Common myeloid progenitor, CD34-positive (primary cell): Measurements from ENCODE around the gene MYLK3.

Experiments used
- CTCF ChIA-PET: fragments of 350-600 bp; sonication (Branson Sonifier 250); formaldehyde crosslinking; loops from one replicate; lab custom pipeline; 2021; ENCODE audit warnings: antibody characterized with exemption; lab: Charles Lee
- POLR2A ChIA-PET: fragments of 350-600 bp; sonication (Branson Sonifier 250); formaldehyde crosslinking; loops from one replicate; lab custom pipeline; 2021; ENCODE audit warnings: antibody characterized with exemption; lab: Charles Lee
- DNase-seq, 3 donors: peaks; one replicate each; pipeline versions ENCODE4 v3.0.0 to v3.0.0-alpha.2; 2013
- H3K27ac ChIP-seq, 2 experiments: 1 replicate in 1 of 2; 2 replicates in 1 of 2; pipeline ENCODE4 v1.7.0; 2013; ENCODE audit warnings: inconsistent platforms in 2 of 2, low read length in 2 of 2, mild to moderate bottlenecking in 2 of 2, low read depth in 1 of 2, moderate library complexity in 1 of 2; ENCODE audit not compliant: severe bottlenecking in 2 of 2, insufficient read depth in 1 of 2, poor library complexity in 1 of 2
- H3K27me3 ChIP-seq, 5 experiments: replicated peaks in 2 of 5; 1 replicate in 3 of 5; 2 replicates in 2 of 5; pipeline versions ENCODE4 v1.6.1 to v1.7.0; 2013; ENCODE audit warnings: low read length in 4 of 5, mild to moderate bottlenecking in 2 of 5, moderate library complexity in 2 of 5, inconsistent platforms in 1 of 5; ENCODE audit not compliant: insufficient read depth in 5 of 5, control insufficient read depth in 4 of 5
- H3K36me3 ChIP-seq, 4 experiments: 1 replicate in 2 of 4; 2 replicates in 2 of 4; pipeline versions ENCODE4 v1.6.1 to v1.7.0; 2013; ENCODE audit warnings: low read length in 3 of 4, control low read depth in 1 of 4, mild to moderate bottlenecking in 1 of 4; ENCODE audit not compliant: control insufficient read depth in 4 of 4, insufficient read depth in 4 of 4
- H3K4me1 ChIP-seq, 4 experiments: 1 replicate in 3 of 4; 2 replicates in 1 of 4; pipeline versions ENCODE4 v1.6.1 to v1.7.1; 2013; ENCODE audit warnings: low read length in 3 of 4, mild to moderate bottlenecking in 3 of 4, control low read depth in 1 of 4, inconsistent platforms in 1 of 4, moderate library complexity in 1 of 4; ENCODE audit not compliant: control insufficient read depth in 4 of 4, insufficient read depth in 4 of 4; ENCODE audit errors: control extremely low read depth in 1 of 4
- H3K4me3 ChIP-seq, 7 experiments: 1 replicate in 4 of 7; 2 replicates in 3 of 7; pipeline versions ENCODE4 v1.5.1 to v1.7.0; 2013; ENCODE audit warnings: mild to moderate bottlenecking in 7 of 7, low read length in 6 of 7, moderate library complexity in 6 of 7, inconsistent platforms in 2 of 7, low read depth in 2 of 7, control low read depth in 1 of 7; ENCODE audit not compliant: insufficient read depth in 4 of 7, control insufficient read depth in 1 of 7; ENCODE audit errors: extremely low read depth in 1 of 7
- H3K9me3 ChIP-seq, 5 experiments: 1 replicate in 4 of 5; 2 replicates in 1 of 5; pipeline versions ENCODE4 v1.6.1 to v1.7.1; 2013; ENCODE audit warnings: low read length in 4 of 5, mild to moderate bottlenecking in 2 of 5, inconsistent platforms in 1 of 5, low read depth in 1 of 5, moderate library complexity in 1 of 5; ENCODE audit not compliant: control insufficient read depth in 4 of 5, insufficient read depth in 2 of 5; ENCODE audit errors: control extremely low read depth in 1 of 5
- WGBS: methylation state at CpG from one replicate; pipeline ENCODE4 v1.1.5; 2013; ENCODE audit not compliant: insufficient coverage; 5-methylcytosine and 5-hydroxymethylcytosine counted together

The MYLK3 gene

GRCh38 chr16:46673320-46674013 is 74.7 kb downstream of the MYLK3 start:
- Histone ChIP-seq H3K4me3 (no peak overlapping the region), H3K9me3 (no peaks in the 10 kb centered on the region), H3K36me3 (peaks cover 19 to 84% (median 40%) of the 10 kb centered on the region in 4 experiments), H3K4me1 (no peaks in the 10 kb centered on the region), H3K27ac (no peak overlapping the region), H3K27me3 (no peaks in the 10 kb centered on the region)
- ChIA-PET POLR2A (interaction anchor here (1.1 kb wide), 2 partner anchors 13 to 127 kb away, joined by 3 read pairs; no protein-coding TSS in a partner anchor), CTCF (interaction anchor here (0.6 to 4.0 kb wide), 20 partner anchors 9 to 243 kb away, joined by 3 to 29 read pairs (median 4); partner anchors contain the start of gene ORC6)
- DNase-seq: peak; percentile 70 to 88 (median 85)
- 80% methylated on average over 4 of the region's 6 CpGs for WGBS

- Histone ChIP-seq H3K27ac (no peak overlapping the region), H3K36me3 (peaks cover 11 to 59% (median 42%) of the 10 kb centered on the region in 4 experiments)
- POLR2A ChIA-PET: no interaction called here
These were observed 86.0 kb downstream of the MYLK3 start for GRCh38 chr16:46662123-46662522.

GRCh38 chr16:46658925-46659324 is 89.2 kb downstream of the MYLK3 start:
- no peaks in the 10 kb centered on the region for H3K9me3 ChIP-seq
- peak overlapping the region; percentile 27 to 62 for H3K27ac ChIP-seq
- peak; percentile 45 to 85 (median 80) for DNase-seq
- H3K27me3 ChIP-seq: no peaks in the 10 kb centered on the region
- peaks cover 8 to 36% (median 16%) of the 10 kb centered on the region in 4 experiments for H3K4me1 ChIP-seq
- ChIA-PET CTCF (interaction anchor here (1.0 to 3.9 kb wide), 3 partner anchors 15 to 33 kb away, joined by 3 to 17 read pairs (median 5); no protein-coding TSS in a partner anchor), POLR2A (no interaction called here)
- H3K4me3 ChIP-seq: peak overlapping the region in 2 of 7 experiments; percentile 1 to 52
- 0% methylated on average over 1 of the region's 1 CpG for WGBS
- H3K36me3 ChIP-seq: peaks cover 11 to 44% (median 31%) of the 10 kb centered on the region in 4 experiments

More at GRCh38 chr16:46662123-46662522, 86.0 kb downstream of the MYLK3 start:
- DNase-seq: no peak
- H3K4me1 ChIP-seq: peaks cover 8 to 31% (median 15%) of the 10 kb centered on the region in 4 experiments
- H3K9me3 ChIP-seq: no peaks in the 10 kb centered on the region
- 75% methylated on average over 4 of the region's 4 CpGs for WGBS
- CTCF ChIA-PET: interaction anchor here (0.7 to 3.9 kb wide), 3 partner anchors 12 to 139 kb away, joined by 3 to 17 read pairs (median 3); no protein-coding TSS in a partner anchor
- H3K27me3 ChIP-seq: no peaks in the 10 kb centered on the region
- H3K4me3 ChIP-seq: no peak overlapping the region
